Measurements from ENCODE around the gene SNX15. TPM values are rescaled to one million over a fixed set of nuclear protein-coding genes. Genes with fewer than 3 reads are reported as not detected.

SNX15 gene
- total RNA-seq, 1 experiment from 2014 or later = 34.7 TPM

GRCh38 chr11:65089621-65090020, 62.4 kb downstream of the SNX15 start:
- TF ChIP-seq CTCF (conservative IDR thresholded peaks at IDR 0.05; ENCODE audit: low read depth, low read length) (no peak), EZH2 (IDR thresholded peaks at IDR 0.05; ENCODE audit: borderline replicate concordance, low read depth, low read length, poor library complexity, severe bottlenecking) (no peak)
- ChIA-PET POLR2A (ENCODE audit: low non-redundant PET) (no interaction called here), CTCF (no interaction called here)
- no peak for DNase-seq (ENCODE audit: low spot score)
- Histone ChIP-seq H3K4me1 (ENCODE audit: insufficient read depth, low read length, poor library complexity, severe bottlenecking) (no peaks in the 10 kb centered on the region), H3K27me3 (replicated peaks; ENCODE audit: insufficient read depth, low read depth, low read length, poor library complexity) (no peaks in the 10 kb centered on the region), H3K9me3 (ENCODE audit: low read depth, low read length, poor library complexity, severe bottlenecking) (no peaks in the 10 kb centered on the region), H3K4me3 (ENCODE audit: low read depth, low read length, poor library complexity, severe bottlenecking) (no peak overlapping the region), H3K36me3 (ENCODE audit: insufficient read depth, low read length, poor library complexity, severe bottlenecking) (peaks cover 7% of the 10 kb centered on the region), H3K27ac (ENCODE audit: low read depth, low read length, poor library complexity, severe bottlenecking) (no peak overlapping the region)
- no TSS peak for BruUV-seq (replicated peaks)
- intact Hi-C loops (cut with micrococcal nuclease; ENCODE audit: unreplicated experiment) = no loop called here

Small RNA genes within 50 kb of the gene (microRNA-seq; reads per million reads assigned to microRNA genes)
- gene MIR6879 = 1.9 reads per million

Other genes with a start within 250 kb of the SNX15 start
- 467 and 472 TPM in 2 replicates for gene SF1, start 248.9 kb upstream of the SNX15 start, total RNA-seq (2021)
- 46.5 and 50.5 TPM in 2 replicates for gene MAP4K2, start 224.2 kb upstream of the SNX15 start, total RNA-seq (2021)
- gene MEN1, start 216.9 kb upstream of the SNX15 start, total RNA-seq (2021) = 45.7 and 49.2 TPM in 2 replicates
- gene CDC42BPG, start 182.8 kb upstream of the SNX15 start, total RNA-seq (2021) = 4.6 and 6.6 TPM in 2 replicates
- gene EHD1, start 148.8 kb upstream of the SNX15 start, total RNA-seq (2021) = 53.3 and 63.1 TPM in 2 replicates
- gene ATG2A, start 110.2 kb upstream of the SNX15 start, total RNA-seq (2021) = 28.6 and 29.6 TPM in 2 replicates
- 16.1 and 17.2 TPM in 2 replicates for gene PPP2R5B, start 102.8 kb upstream of the SNX15 start, total RNA-seq (2021)
- not detected in 2 replicates for gene GPHA2, start 91.5 kb upstream of the SNX15 start, total RNA-seq (2021)
- not detected in 2 replicates for gene MAJIN, start 55.3 kb upstream of the SNX15 start, total RNA-seq (2021)
- not detected in 2 replicates for gene BATF2, start 30.5 kb upstream of the SNX15 start, total RNA-seq (2021)
- 98.9 and 110 TPM in 2 replicates for gene ARL2, start 13.3 kb upstream of the SNX15 start, total RNA-seq (2021)
- gene SAC3D1, start 13.8 kb downstream of the SNX15 start, total RNA-seq (2021) = 41.9 and 43.9 TPM in 2 replicates
- 0.50 TPM in 1 of 2 replicates, not detected in the other for gene NAALADL1, start 31.1 kb downstream of the SNX15 start, total RNA-seq (2021)
- 109 and 119 TPM in 2 replicates for gene CDCA5, start 56.6 kb downstream of the SNX15 start, total RNA-seq (2021)
- 45.9 and 46.6 TPM in 2 replicates for gene ZFPL1, start 56.8 kb downstream of the SNX15 start, total RNA-seq (2021)
- gene VPS51, start 68.8 kb downstream of the SNX15 start, total RNA-seq (2021) = 125 and 140 TPM in 2 replicates
- 37.8 and 50.5 TPM in 2 replicates for gene TM7SF2, start 84.4 kb downstream of the SNX15 start, total RNA-seq (2021)
- 22.3 and 27.4 TPM in 2 replicates for gene ZNHIT2, start 90.3 kb downstream of the SNX15 start, total RNA-seq (2021)
- 920 and 956 TPM in 2 replicates for gene FAU, start 94.7 kb downstream of the SNX15 start, total RNA-seq (2021)
- 90.2 and 91.0 TPM in 2 replicates for gene MRPL49, start 94.9 kb downstream of the SNX15 start, total RNA-seq (2021)
- gene SYVN1, start 107.1 kb downstream of the SNX15 start, total RNA-seq (2021) = 47.6 and 48.5 TPM in 2 replicates
- gene SPDYC, start 142.8 kb downstream of the SNX15 start, total RNA-seq (2021) = not detected in 2 replicates
- gene CAPN1, start 154.5 kb downstream of the SNX15 start, total RNA-seq (2021) = 79.9 and 91.9 TPM in 2 replicates
- gene POLA2, start 234.5 kb downstream of the SNX15 start, total RNA-seq (2021) = 92.4 TPM in 2 replicates

All from A673 (cell line).